Fibroblast of mammary gland (primary cell): ENCODE data around the gene SPINT3.

Experiments used
- DNase-seq: peaks from one replicate; pipeline ENCODE4 v3.0.0-alpha.2; 2010; ENCODE audit warnings: low read depth
- H3K4me3 ChIP-seq: 2 replicates; pipeline ENCODE4 v1.5.1; 2011; ENCODE audit warnings: low read depth, mild to moderate bottlenecking, low read length, moderate library complexity; ENCODE audit not compliant: control insufficient read depth
- CTCF ChIP-seq: conservative IDR thresholded peaks from 2 replicates; pipeline ENCODE4 v1.5.1; 2011; ENCODE audit warnings: low read depth, low read length, inconsistent platforms; ENCODE audit not compliant: control insufficient read depth, insufficient read depth

The SPINT3 gene

GRCh38 chr20:45470937-45471336 lies 44.5 kb downstream of the SPINT3 start:
- peak; percentile 6 for DNase-seq
- peak; percentile 3 for TF ChIP-seq CTCF
- no peak overlapping the region for H3K4me3 ChIP-seq

DNA sequence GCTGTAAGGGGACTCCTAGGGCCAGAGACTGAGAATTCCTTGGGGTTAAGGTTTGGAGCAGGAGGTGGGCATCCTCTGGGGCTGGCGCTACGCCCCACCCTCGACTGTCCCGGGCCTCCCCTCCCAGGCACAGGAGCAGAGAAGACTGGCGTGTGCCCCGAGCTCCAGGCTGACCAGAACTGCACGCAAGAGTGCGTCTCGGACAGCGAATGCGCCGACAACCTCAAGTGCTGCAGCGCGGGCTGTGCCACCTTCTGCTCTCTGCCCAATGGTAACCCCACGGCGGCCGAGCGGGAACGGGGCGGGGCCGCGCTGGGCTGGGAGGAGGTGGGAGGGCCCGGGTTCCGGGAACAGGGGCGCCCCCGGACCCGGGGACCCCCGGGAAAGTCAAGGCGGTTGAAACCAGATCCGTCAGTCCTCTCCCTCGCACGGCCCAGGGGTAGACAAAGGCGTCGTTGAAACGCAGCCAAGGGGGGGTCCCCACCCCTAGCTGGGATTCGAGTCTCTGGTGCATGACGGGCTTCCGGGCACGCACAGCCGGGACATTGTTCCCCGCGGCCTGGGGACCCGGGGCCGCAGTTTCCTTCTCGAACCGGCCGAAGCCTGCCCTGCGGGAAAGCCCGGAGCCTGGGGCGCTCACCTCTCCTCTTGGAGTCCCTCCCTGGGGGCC lies 45.0 kb downstream of the SPINT3 start:
- no peak for TF ChIP-seq CTCF
- DNase-seq: peak; percentile 7
- H3K4me3 ChIP-seq: peak overlapping the region; percentile 9

DNA sequence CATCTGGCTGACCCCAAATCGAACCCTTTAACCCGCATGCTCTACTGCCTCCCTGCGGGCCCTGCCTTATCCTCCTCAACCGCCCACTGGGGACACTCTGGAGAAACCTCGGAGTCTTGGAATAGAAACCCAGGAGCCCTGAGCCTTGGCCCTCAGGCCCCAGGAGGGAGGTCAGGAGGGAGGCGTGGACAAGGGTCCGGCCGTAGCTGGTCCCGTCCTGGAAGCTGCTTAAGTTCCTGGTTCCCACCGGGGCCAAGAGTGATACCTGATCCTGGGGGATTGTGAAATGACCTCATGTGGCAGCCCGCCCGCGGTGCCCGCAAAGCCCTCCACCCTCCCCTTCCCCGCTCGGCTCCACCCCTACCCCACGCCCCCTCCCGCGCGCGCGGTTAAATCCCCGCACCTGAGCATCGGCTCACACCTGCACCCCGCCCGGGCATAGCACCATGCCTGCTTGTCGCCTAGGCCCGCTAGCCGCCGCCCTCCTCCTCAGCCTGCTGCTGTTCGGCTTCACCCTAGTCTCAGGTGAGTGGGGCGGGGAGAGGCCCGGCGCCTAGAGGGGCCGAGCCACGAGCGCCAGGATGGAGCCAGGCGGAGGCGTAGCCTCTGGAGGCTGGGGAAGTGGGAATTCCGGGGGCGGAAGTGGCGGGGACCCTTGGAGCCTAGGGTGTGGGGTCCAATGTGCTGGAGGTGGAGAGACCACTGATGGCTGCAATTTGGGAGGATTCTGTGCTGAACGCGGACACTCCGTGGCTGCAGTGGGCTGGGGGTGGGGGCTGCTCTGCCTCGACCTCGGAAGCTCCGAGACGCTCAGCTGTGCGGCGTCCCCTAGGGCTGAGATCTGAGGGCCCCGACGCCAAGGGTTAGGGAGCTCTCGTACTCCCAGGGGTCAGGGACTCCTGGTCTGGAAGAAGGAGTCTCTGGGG lies 45.8 kb downstream of the SPINT3 start, which contains the start of gene WFDC2:
Gene WFDC2, plus strand, starts transcription at position 418 of the 926 bp plus-strand sequence. Its CDS starts 29 bp downstream, at position 447.
- H3K4me3 ChIP-seq: peak within 1 kb of the TSS; percentile 9
- no peak for TF ChIP-seq CTCF
- DNase-seq: no peak

DNA sequence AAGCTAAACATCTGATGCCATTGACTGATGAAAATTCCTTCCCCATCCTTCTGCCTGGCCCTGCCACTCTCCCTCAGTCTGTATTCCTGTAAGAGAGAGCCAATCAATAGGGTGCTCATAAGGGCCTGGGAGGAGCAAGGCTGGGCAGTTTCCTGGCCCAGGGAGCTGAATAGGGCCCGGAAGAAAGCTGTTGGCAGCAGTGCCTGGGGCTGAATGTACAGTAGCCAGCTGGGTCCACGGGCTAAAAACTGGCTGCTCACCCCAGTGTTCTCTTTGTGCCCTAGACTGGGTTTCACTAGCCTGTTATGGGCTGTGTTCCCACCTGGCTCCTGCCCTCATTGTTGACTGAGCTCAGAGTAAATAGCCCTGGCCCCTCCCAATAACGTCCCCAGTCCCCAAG lies 47.6 kb downstream of the SPINT3 start:
- no peak for TF ChIP-seq CTCF
- H3K4me3 ChIP-seq: no peak overlapping the region
- no peak for DNase-seq

- no peak for TF ChIP-seq CTCF
- no peak for DNase-seq
- H3K4me3 ChIP-seq: no peak overlapping the region
Observed at GRCh38 chr20:45467172-45467571, 48.2 kb downstream of the SPINT3 start.

DNA sequence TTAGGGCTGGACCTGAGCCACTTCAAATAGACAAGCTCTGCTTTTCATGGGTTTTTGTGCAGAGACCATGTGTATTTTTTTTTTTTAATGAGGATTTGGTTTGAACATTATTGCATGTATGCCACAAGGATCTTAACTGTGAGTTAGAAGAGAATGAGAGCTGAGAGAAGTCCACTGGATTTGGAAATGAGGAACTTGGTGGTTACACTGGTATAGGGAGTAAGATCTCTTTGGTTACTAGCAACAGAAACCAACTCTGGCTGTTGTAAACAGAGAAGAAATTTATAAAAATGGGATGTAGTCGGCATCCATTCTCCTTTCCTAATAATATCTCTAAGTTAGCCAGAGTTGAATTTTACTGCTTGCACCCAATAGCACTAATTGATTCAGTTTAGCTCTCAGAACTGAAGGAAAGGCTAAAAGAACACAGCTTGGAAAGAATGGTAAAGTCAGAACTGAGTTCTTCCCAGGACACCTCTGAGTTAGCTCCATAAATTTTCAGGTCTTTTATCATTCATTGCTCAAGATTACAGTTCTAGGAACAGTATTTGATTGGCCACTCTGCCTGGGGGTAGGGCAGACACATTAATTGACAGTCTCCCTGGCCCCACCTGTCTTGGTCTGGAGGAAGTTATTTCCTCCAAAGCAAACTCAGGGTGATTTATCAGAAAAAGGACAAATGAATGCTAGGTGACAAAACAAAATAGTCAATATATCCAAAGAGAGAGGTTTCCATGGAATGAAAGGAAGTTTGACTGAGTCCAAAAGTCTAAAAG lies 49.7 kb downstream of the SPINT3 start:
- H3K4me3 ChIP-seq: no peak overlapping the region
- no peak for DNase-seq
- TF ChIP-seq CTCF: no peak
